CD4-positive, alpha-beta memory T cell (primary cell): ENCODE data around the gene MANF. TPM values are rescaled to one million over a fixed set of nuclear protein-coding genes. Genes with fewer than 3 reads are reported as not detected.

Experiments
- CTCF ChIA-PET: fragments of 350-600 bp; sonication (Branson Sonifier 250); formaldehyde crosslinking; loops from one replicate; lab custom pipeline; 2021; ENCODE audit warnings: inconsistent platforms; ENCODE audit not compliant: partially characterized antibody; lab: Charles Lee
- POLR2A ChIA-PET: fragments of 350-600 bp; sonication (Branson Sonifier 250); formaldehyde crosslinking; loops from one replicate; lab custom pipeline; 2021; ENCODE audit not compliant: partially characterized antibody; lab: Charles Lee
- DNase-seq, 5 donors: peaks; one replicate each; pipeline versions ENCODE4 v3.0.0 to v3.0.0-alpha.2; 2020 to 2022; ENCODE audit warnings: mixed read lengths in 1 of 5
- H3K27ac ChIP-seq: one replicate; pipeline ENCODE4 v1.7.0; 2013; ENCODE audit warnings: low read depth, low read length
- H3K27me3 ChIP-seq: 2 replicates; pipeline ENCODE4 v1.7.0; 2013; ENCODE audit warnings: mild to moderate bottlenecking, low read length, moderate library complexity; ENCODE audit not compliant: insufficient read depth
- H3K36me3 ChIP-seq: 2 replicates; pipeline ENCODE4 v1.7.0; 2013; ENCODE audit warnings: mild to moderate bottlenecking, low read length, moderate library complexity; ENCODE audit not compliant: insufficient read depth
- H3K4me1 ChIP-seq: 2 replicates; pipeline ENCODE4 v1.7.0; 2013; ENCODE audit warnings: mild to moderate bottlenecking, low read length, moderate library complexity; ENCODE audit not compliant: insufficient read depth
- H3K4me3 ChIP-seq, 2 donors: one replicate each; pipeline ENCODE4 v1.7.0; 2013; ENCODE audit warnings: low read length in 2 of 2, mild to moderate bottlenecking in 1 of 2
- H3K9me3 ChIP-seq, 2 donors: one replicate each; pipeline ENCODE4 v1.7.0; 2013; ENCODE audit warnings: low read length in 2 of 2, control low read depth in 1 of 2; ENCODE audit not compliant: control insufficient read depth in 1 of 2
- H3K27ac Mint-ChIP-seq, 7 donors: one replicate each; pipeline ENCODE4 v1.8.0; 2020 to 2021; ENCODE audit warnings: mixed read lengths in 7 of 7, mild to moderate bottlenecking in 6 of 7, inconsistent platforms in 3 of 7, moderate library complexity in 3 of 7
- H3K27me3 Mint-ChIP-seq, 2 donors: one replicate each; pipeline ENCODE4 v1.8.0; 2020 to 2021; ENCODE audit warnings: mixed read lengths in 2 of 2
- H3K36me3 Mint-ChIP-seq, 2 donors: one replicate each; pipeline ENCODE4 v1.8.0; 2020 to 2021; ENCODE audit warnings: mixed read lengths in 2 of 2, inconsistent platforms in 1 of 2, mild to moderate bottlenecking in 1 of 2
- H3K4me1 Mint-ChIP-seq, 4 donors: one replicate each; pipeline ENCODE4 v1.8.0; 2020 to 2021; ENCODE audit warnings: mixed read lengths in 4 of 4, mild to moderate bottlenecking in 1 of 4
- H3K4me3 Mint-ChIP-seq, 8 donors: one replicate each; pipeline ENCODE4 v1.8.0; 2020 to 2021; ENCODE audit warnings: mixed read lengths in 8 of 8, mild to moderate bottlenecking in 7 of 8, moderate library complexity in 6 of 8, inconsistent platforms in 3 of 8
- H3K9me3 Mint-ChIP-seq, 8 donors: one replicate each; pipeline ENCODE4 v1.8.0; 2020 to 2021; ENCODE audit warnings: mixed read lengths in 8 of 8, mild to moderate bottlenecking in 5 of 8, inconsistent platforms in 3 of 8, moderate library complexity in 1 of 8
- intact Hi-C: fragments of 100-400 bp; cut with micrococcal nuclease; formaldehyde crosslinking; loops from one replicate; pipeline ENCODE4 v1.15.1; 2023
- polyA plus RNA-seq, 2 donors: library from polyadenylated mRNA; unstranded; fragments of 300-500 nt; fragmentation: Illumina TruSeq; gene quantifications; one replicate each; pipeline ENCODE4 v1.2.3, GENCODE V29; 2021
- total RNA-seq, 2 experiments: library from RNA; stranded (reverse); gene quantifications; one replicate each; pipeline ENCODE4 v1.2.3, GENCODE V29; 2021

MANF gene
- total RNA-seq = 10 to 100 TPM; 74.8 to 79.0 TPM
- 10 to 100 TPM; 39.0 to 64.1 TPM for polyA plus RNA-seq

DNA sequence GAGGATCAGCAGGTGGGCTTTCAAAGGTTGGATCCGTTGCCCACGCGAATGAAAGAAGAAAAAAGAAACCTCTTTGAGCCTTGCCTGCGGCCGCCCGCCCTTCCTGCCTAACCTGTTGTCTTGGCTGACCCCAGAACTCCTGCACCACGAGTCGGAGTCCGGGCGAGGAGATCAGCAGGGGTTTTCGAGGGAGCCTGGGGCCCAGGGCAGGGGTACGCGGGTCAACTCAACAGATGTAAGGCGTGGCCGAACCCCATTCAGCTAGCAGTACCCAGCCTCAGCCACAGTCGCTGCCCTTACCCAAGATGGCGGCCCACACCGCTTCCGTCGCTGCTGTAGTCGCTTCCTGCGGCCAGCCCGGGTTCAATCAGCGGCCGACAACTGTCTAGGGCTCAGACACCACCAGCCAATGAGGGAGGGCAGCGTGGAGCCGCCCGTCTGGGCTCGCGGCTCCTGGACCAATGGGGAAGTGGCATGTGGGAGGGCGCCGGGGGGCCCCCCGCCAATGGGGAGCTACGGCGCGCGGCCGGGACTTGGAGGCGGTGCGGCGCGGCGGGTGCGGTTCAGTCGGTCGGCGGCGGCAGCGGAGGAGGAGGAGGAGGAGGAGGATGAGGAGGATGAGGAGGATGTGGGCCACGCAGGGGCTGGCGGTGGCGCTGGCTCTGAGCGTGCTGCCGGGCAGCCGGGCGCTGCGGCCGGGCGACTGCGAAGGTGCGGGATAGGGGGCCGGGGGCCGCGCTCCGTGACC is at the start of gene MANF:
Gene MANF, plus strand, starts transcription at position 566 of the 748 bp plus-strand sequence. Its CDS starts 52 bp downstream, at position 618.
- ChIA-PET POLR2A (interaction anchor here (0.6 to 4.9 kb wide), 22 partner anchors 10 to 1044 kb away, joined by 3 to 34 read pairs (median 6); partner anchors contain the start of genes C3orf18, CISH, DCAF1 and HEMK1), CTCF (interaction anchor here (1.0 to 1.7 kb wide), 10 partner anchors 10 to 769 kb away, joined by 3 to 5 read pairs (median 4); no protein-coding TSS in a partner anchor)
- Histone ChIP-seq H3K4me3 (peak within 1 kb of the TSS; percentile 61 to 93), H3K27ac (peak within 1 kb of the TSS; percentile 92), H3K27me3 (no peaks in the 10 kb centered on the region), H3K9me3 (no peaks in the 10 kb centered on the region), H3K4me1 (peaks cover 38% of the 10 kb centered on the region), H3K36me3 (peaks cover 4% of the 10 kb centered on the region)
- H3K27me3 Mint-ChIP-seq = no peaks in the 10 kb centered on the region
- peak within 1 kb of the TSS; percentile 98 to 99 (median 99) for H3K4me3 Mint-ChIP-seq
- intact Hi-C loops = loop anchor here (1.0 to 5.0 kb wide), 6 partner anchors 115 to 816 kb away; partner anchors contain the start of genes DCAF1, HEMK1 and TEX264
- DNase-seq = peak; percentile 97 to 98 (median 98)
- peaks cover 12 to 42% of the 10 kb centered on the region in 2 donors for H3K36me3 Mint-ChIP-seq
- H3K27ac Mint-ChIP-seq = peak within 1 kb of the TSS; percentile 98 to 100 (median 99)
- H3K9me3 Mint-ChIP-seq = no peaks in the 10 kb centered on the region
- peaks cover 25 to 62% (median 42%) of the 10 kb centered on the region in 4 donors for H3K4me1 Mint-ChIP-seq

- no peak for DNase-seq
- no peaks in the 10 kb centered on the region for H3K36me3 Mint-ChIP-seq
- CTCF ChIA-PET = no interaction called here
- H3K27me3 Mint-ChIP-seq = no peaks in the 10 kb centered on the region
- H3K9me3 Mint-ChIP-seq = no peaks in the 10 kb centered on the region
- H3K27me3 ChIP-seq = no peaks in the 10 kb centered on the region
- POLR2A ChIA-PET = no interaction called here
- H3K36me3 ChIP-seq = no peaks in the 10 kb centered on the region
- no peak overlapping the region for H3K27ac ChIP-seq
- H3K27ac Mint-ChIP-seq = no peak overlapping the region
- intact Hi-C loops = no loop called here
- H3K9me3 ChIP-seq = no peaks in the 10 kb centered on the region
- no peak overlapping the region for H3K4me3 ChIP-seq
- H3K4me1 ChIP-seq = no peaks in the 10 kb centered on the region
- no peaks in the 10 kb centered on the region for H3K4me1 Mint-ChIP-seq
- no peak overlapping the region for H3K4me3 Mint-ChIP-seq
Measured at GRCh38 chr3:51336261-51336660, 48.8 kb upstream of the MANF start.

GRCh38 chr3:51337666-51338065 is 47.4 kb upstream of the MANF start:
- Histone ChIP-seq H3K4me1 (no peaks in the 10 kb centered on the region), H3K27me3 (no peaks in the 10 kb centered on the region), H3K4me3 (no peak overlapping the region), H3K36me3 (no peaks in the 10 kb centered on the region), H3K27ac (no peak overlapping the region), H3K9me3 (no peaks in the 10 kb centered on the region)
- no peaks in the 10 kb centered on the region for H3K4me1 Mint-ChIP-seq
- H3K9me3 Mint-ChIP-seq = no peaks in the 10 kb centered on the region
- H3K4me3 Mint-ChIP-seq = no peak overlapping the region
- ChIA-PET POLR2A (no interaction called here), CTCF (interaction anchor here (1.1 kb wide), 1 partner anchor 61 kb away, joined by 3 read pairs; no protein-coding TSS in a partner anchor)
- H3K27ac Mint-ChIP-seq = no peak overlapping the region
- no peak for DNase-seq
- no peaks in the 10 kb centered on the region for H3K36me3 Mint-ChIP-seq
- H3K27me3 Mint-ChIP-seq = no peaks in the 10 kb centered on the region
- intact Hi-C loops = no loop called here

DNA sequence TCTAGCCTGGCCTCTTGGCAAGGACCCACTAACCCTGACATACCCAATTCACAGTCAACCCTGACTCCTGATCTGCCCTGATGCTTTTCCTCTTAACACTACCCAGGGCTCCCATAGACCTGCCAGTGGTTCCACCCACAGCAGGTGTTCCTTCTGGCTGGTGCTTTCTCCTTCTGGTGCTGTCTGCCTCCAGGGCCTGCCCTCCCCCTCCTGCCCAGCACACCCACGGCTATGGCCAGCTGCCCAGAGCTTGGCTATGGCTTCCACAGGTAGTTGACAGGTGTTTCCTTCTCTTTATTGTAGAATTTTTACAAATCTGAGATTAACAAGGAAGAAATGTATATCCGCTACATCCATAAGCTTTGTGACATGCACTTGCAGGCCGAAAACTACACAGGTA is 46.5 kb upstream of the MANF start:
- H3K27ac ChIP-seq = no peak overlapping the region
- H3K27me3 Mint-ChIP-seq = no peaks in the 10 kb centered on the region
- H3K4me1 ChIP-seq = no peaks in the 10 kb centered on the region
- no peak for DNase-seq
- H3K9me3 Mint-ChIP-seq = no peaks in the 10 kb centered on the region
- no peaks in the 10 kb centered on the region for H3K4me1 Mint-ChIP-seq
- intact Hi-C loops = no loop called here
- POLR2A ChIA-PET = no interaction called here
- H3K27me3 ChIP-seq = no peaks in the 10 kb centered on the region
- CTCF ChIA-PET = no interaction called here
- no peaks in the 10 kb centered on the region for H3K36me3 ChIP-seq
- no peaks in the 10 kb centered on the region for H3K36me3 Mint-ChIP-seq
- H3K4me3 ChIP-seq = no peak overlapping the region
- no peaks in the 10 kb centered on the region for H3K9me3 ChIP-seq
- H3K4me3 Mint-ChIP-seq = no peak overlapping the region
- no peak overlapping the region for H3K27ac Mint-ChIP-seq

DNA sequence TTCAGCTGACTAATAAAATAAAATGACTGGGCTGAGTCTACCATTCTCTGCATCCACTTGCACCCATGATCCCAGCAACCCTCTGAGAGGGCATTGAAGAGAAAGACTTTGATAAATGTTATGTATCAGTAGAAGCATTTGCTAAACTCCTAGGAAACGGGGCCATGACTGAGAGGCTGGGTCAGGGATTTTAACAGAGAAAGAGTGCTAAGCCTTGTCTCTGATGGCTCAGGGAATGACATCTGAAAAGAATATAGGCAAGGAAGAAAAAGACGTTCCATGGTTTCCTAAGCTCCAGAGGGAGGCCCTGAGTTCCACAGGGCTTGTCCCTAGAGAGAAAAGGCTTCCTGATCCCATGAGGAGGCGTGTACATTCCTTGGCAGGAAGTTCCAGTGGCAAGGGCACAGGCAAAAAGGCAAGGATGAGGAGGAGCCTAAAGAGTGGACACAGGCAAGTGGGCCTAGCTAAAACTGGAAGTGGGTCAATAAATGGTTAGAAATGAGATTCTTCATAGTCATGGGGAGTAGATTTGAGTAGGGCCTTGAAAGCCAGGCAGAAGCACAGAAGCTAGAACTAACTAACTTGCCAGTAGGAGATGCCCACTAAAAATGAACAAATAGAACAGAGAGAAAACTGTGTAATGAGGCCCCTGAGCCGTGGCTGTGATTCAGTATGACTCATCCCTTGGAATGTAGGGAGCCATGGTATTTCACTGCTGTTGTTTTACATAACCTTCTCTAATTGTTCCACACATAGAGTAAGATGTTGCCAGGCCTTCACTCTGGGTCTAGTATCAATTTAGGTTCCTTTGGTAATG is 44.9 kb upstream of the MANF start:
- Mint-ChIP-seq H3K4me1 (no peaks in the 10 kb centered on the region), H3K36me3 (no peaks in the 10 kb centered on the region), H3K9me3 (no peaks in the 10 kb centered on the region), H3K27ac (no peak overlapping the region), H3K27me3 (peaks cover 0 to 1% of the 10 kb centered on the region in 2 donors), H3K4me3 (no peak overlapping the region)
- ChIA-PET CTCF (no interaction called here), POLR2A (interaction anchor here (0.6 kb wide), 1 partner anchor 421 kb away, joined by 3 read pairs; no protein-coding TSS in a partner anchor)
- no peak overlapping the region for H3K4me3 ChIP-seq
- no peak overlapping the region for H3K27ac ChIP-seq
- H3K9me3 ChIP-seq = no peaks in the 10 kb centered on the region
- no peaks in the 10 kb centered on the region for H3K4me1 ChIP-seq
- H3K27me3 ChIP-seq = no peaks in the 10 kb centered on the region
- intact Hi-C loops = no loop called here
- H3K36me3 ChIP-seq = no peaks in the 10 kb centered on the region
- DNase-seq = no peak

DNA sequence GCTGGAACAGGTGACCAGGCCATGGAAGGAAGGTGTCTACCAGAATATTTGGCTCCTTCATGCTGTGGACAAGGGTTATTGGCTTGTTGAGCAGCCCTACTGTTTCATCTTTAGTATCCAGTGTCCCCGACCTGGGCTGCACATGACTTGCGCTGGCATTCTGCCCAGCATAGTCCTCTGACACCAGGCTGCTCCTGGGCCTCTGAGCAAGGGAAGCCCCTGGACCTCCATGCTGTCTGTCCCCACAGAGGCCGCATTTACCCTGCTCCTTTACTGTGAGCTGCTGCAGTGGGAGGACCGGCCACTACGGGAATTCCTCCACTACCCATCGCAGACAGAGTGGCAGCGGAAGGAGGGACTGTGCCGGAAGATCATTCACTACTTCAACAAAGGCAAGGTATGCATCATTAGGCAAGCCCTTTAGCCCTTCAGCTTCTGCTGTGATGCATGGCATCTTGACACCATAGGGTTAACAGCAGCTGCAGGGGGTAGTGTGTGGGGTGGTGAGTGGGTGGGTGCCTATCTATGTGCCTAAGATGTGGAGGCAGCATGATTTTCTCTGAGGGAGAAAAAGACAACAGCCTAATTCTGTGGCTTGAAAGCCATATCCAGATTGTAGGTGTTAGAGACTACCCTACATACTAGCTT is 44.0 kb upstream of the MANF start:
- Mint-ChIP-seq H3K27ac (no peak overlapping the region), H3K9me3 (peaks cover 0 to 3% (median 0%) of the 10 kb centered on the region in 8 donors), H3K27me3 (peaks cover 0 to 1% of the 10 kb centered on the region in 2 donors), H3K4me3 (no peak overlapping the region), H3K36me3 (no peaks in the 10 kb centered on the region), H3K4me1 (no peaks in the 10 kb centered on the region)
- no peak overlapping the region for H3K4me3 ChIP-seq
- no peaks in the 10 kb centered on the region for H3K4me1 ChIP-seq
- intact Hi-C loops = no loop called here
- ChIA-PET CTCF (no interaction called here), POLR2A (no interaction called here)
- H3K27me3 ChIP-seq = no peaks in the 10 kb centered on the region
- no peaks in the 10 kb centered on the region for H3K9me3 ChIP-seq
- H3K27ac ChIP-seq = no peak overlapping the region
- no peaks in the 10 kb centered on the region for H3K36me3 ChIP-seq
- DNase-seq = no peak
